Adrenal gland (tissue), 5 donors: ENCODE data around the gene DNAJB1.

Experiments
- CTCF ChIP-seq, 6 experiments: fragments of 450-650 bp in 4 of 6; fragments of 200-600 bp in 2 of 6; sonication (generic) in 1 of 6; IDR thresholded peaks; 1 replicate in 5 of 6; 2 replicates in 1 of 6; pipeline versions ENCODE4 v1.5.1 to v1.8.0; 2016 to 2021; ENCODE audit warnings: antibody characterized with exemption in 6 of 6, mild to moderate bottlenecking in 2 of 6, moderate library complexity in 1 of 6
- POLR2A ChIP-seq, 2 donors: fragments of 450-650 bp; IDR thresholded peaks; one replicate each; pipeline ENCODE4 v1.6.1; 2017; ENCODE audit warnings: antibody characterized with exemption in 2 of 2, mild to moderate bottlenecking in 2 of 2, moderate library complexity in 1 of 2
- donor health status: DM: no; HTN: no; CAD: no.

GRCh38 chr19:14467391-14467790 is 50.8 kb downstream of the DNAJB1 start:
- TF ChIP-seq CTCF (IDR thresholded peaks at IDR 0.05) (no peak), POLR2A (IDR thresholded peaks at IDR 0.05) (no peak)
